GM18867 (cell line): ENCODE measurements around the gene SLC6A15.

ENCODE experiments used
- ATAC-seq: cut with Tn5 transposase; IDR thresholded peaks from one replicate; pipeline ENCODE4 v1.9.1; 2021; ENCODE audit warnings: mild to moderate bottlenecking, moderate library complexity; ENCODE audit not compliant: unreplicated experiment

Gene SLC6A15

DNA sequence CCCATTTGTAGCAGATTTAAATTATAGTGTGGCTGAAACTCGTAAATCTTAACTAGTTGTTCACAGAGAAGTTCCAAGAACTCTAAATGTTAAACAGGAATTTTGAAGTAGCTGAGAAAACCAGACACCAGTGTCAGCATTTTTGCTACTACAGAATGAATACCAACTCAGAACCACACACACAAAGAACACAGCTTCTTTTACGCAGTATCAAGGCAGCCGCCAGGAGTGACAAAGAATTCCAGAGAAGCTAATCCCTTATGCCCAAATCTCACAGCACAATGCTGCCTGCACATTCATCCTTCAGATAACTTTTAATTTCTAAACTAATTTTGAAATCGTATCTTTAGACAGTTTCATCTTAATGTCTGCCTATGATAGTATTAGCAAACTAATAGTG, 37.4 kb downstream of the SLC6A15 start:
- no peak for ATAC-seq

DNA sequence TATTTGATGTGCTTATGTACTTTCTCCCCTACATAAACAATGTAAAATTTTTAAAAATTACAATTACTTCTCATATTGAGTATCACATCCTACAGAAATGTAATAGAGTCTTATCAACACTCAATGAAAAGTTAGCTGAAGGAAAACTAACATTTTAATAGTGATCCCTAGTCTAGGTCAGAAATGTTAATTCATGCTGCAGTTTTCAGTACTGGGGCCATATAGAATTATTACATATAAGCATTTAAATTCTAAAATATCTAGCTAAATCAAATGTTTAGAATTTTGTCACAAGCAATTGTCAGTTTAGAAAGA, 37.8 kb downstream of the SLC6A15 start:
- peak; percentile 6 for ATAC-seq

DNA sequence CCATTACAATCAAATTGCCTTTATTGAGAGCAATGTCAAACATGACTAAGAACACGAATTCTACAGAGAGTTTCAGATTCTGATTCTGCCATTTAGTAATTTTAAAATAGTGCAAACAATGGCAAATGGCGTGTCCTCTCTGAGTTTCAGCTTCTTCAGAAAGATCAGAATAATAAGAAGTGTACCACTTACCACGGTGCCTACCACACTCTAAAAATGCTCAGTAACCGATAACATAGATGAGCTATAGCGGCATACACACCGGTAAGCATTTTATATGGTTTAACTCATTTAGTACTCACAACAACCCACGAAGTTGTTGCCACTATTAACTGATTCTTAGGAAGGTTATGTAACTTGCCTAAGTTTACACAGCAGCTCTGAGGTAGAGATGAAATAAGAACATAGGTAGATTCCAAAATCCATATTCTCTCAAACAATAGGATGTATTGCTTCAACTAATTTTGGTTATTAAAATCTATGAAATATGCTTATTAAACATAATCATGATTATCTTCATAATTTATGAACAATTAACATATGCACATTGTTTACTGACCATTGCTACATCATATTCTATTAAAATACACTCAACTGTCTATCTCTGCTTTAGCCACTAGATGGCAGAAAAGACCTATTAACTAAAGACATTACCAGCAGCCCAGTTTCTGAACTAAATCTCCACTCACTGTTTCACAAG, 38.3 kb downstream of the SLC6A15 start:
- ATAC-seq, result peak; percentile 97

- ATAC-seq, result no peak
These were observed 50.4 kb downstream of the SLC6A15 start for GRCh38 chr12:84862186-84862585.

DNA sequence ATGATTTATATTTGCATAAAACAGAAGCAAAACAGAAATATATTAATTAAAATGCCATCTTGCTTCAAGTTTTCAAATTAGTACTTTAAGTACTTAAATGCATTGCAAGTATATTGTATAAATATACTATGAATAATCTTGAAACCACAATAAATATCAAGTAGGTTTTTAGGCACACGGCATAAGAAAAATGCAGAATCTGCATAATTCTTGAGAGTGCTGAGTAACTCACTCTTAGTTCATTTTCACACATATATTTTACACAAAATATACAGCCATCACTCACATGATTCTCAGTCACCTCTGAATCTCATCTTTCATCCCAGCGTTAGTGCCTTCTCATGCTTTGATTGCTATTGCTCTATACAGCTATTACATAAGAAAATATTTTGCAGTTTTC, 51.9 kb downstream of the SLC6A15 start:
- ATAC-seq, result no peak

GRCh38 chr12:84858796-84859195, 53.8 kb downstream of the SLC6A15 start:
- no peak for ATAC-seq

DNA sequence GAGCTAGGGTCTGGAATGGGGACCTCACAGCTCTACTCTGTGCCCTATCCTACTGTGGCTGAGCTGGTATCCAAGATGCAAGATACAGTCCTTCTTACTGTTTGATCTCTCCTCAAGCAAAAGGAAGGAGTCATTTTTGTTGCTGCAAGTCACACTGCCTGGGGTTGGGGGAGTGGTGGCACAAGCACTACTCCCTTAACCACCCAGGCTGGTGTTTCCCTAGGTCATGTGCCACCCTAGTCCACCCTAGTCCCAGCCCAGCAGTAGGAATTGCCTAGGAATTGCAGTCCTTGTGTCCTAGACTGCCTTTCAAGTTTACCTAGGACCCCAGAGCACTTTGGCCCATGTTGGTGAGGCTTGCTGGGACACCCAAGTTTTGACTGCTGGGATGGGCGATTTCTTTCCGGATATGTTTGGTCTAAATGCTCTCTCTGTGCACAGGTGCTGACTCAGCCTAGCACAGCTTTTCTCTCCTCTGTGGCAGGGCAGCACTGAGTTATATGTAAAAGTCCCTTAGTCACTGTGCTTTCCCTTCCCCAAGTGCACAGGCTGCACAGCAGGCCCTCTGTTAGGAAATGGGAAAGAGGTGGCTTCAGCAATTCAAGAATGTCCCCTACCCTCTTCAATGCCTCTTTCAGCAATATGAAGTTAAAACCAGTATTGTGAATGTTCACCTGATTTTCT, 54.9 kb downstream of the SLC6A15 start:
- no peak for ATAC-seq

DNA sequence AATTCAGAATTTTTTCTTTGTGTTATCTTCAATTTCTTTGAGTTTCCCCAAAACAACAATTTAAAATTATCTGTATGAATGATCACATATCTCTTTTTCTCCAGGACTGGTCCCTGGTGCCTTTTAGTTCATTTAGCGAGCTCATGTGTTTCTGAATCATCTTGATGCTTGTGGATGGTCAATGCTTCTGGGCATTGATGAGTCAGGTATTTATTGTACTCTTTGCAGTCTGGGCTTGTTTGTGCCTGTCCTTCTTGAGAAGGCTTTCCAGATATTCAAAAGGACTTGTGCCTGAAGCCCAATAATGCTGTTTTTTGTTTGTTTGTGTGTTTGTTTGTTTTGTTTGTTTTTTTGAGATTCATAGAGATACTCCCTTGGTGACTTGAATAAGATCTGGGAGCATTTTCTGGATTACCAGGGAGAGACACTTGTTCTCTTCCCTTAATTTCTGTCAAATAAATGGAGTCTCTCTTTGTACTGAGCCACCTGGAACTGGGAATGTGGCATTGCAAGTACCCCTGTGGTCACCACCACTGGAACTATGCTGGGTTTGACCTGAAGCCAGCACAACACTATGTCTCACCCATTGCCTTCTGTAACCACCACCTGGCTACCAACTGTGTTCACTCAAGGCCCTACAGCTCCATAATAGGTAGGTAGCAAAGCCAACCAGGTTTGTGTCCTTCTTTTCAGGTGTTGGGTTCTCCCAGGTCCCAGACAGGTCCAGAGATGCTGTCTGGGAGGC, 56.3 kb downstream of the SLC6A15 start:
- no peak for ATAC-seq

DNA sequence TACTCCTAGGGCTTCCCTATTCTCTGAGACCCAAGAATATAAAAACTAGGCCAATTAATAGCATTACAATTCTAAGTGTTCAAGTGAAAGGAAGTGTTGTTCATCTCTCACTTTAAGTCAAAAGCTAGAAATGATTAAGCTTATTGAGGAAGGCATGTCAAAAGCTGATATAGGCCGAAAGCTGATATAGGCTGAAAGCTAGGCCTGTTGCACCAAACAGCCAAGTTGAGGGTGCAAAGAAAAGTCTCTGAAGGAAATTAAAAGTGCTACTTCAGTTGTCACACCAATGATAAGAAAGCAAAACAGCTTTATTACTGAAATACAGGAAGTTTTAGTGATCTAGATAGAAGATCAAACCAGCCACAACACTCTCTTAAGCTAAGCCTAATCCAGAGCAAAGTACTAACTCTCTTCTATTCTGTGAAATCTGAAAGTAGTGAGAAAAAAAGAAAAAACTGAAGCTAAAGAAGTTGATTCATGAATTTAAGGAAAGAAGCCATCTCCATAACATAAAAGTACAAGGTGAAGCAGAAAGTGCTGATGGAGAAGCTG, 68.9 kb downstream of the SLC6A15 start:
- ATAC-seq, result no peak

DNA sequence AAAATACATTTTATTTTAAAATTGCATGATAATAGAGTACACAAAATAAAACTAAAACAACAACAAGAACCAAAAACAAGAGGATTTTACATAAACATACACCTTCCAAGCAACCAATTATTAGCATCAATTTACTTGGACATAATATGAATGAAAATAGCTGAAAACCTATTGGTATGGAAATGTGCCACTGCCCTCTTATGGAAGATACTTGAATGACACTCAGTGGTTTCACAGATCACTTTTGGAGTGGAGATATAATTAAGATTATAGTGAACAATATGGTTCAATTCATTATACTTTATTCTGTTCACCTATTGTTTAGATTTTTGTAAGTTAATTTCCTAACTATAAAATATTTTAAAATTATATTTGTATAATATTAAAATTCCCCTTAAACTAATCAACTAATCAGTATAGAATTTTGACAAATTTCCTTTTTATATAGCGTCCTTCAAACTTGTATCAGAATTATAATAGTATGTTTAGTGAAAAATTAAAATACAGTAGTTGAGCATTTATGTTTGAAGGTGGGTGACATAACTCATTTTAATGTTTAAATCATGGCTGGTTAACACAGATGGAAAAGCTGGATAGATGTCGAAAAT, 70.1 kb downstream of the SLC6A15 start:
- peak; percentile 90 for ATAC-seq

GRCh38 chr12:84841591-84841990, 71.0 kb downstream of the SLC6A15 start:
- no peak for ATAC-seq

DNA sequence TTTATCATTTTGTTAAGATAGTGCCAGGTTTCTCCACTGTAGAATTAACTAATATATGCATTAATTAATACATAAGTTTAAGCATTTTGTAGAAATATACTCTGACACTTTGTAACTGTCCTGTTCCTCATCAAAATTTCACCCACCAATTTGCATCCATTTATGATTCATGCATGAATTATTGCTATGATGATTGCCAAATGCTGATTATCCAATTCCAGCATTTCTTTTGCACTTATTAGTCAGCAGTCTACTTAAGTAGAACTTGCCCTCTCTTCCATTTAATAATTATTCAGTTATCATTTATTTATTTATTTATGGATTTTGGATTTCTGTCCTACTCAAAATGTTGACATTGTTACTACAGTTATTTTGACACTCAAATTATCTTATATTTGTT, 72.2 kb downstream of the SLC6A15 start:
- no peak for ATAC-seq

DNA sequence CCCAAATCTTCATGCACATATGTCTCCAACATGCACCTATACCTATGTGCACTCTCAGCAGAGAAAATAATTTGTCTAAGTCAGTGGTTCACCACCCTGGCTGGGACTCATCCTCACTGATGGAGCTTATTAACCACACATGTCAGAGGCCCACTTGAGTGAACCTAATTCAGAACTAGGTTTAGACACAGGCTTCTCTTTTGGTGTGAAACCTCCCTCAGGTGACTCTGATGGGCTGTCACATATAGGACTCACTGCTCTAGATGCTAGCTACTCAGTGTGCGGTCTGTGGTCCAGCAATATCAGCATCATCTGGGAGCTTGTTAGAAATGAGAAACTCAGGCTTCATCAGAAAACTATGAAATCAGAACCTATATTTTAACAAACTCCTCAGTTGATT, 85.7 kb downstream of the SLC6A15 start:
- no peak for ATAC-seq

GRCh38 chr12:84825149-84825548, 87.5 kb downstream of the SLC6A15 start:
- peak; percentile 77 for ATAC-seq

DNA sequence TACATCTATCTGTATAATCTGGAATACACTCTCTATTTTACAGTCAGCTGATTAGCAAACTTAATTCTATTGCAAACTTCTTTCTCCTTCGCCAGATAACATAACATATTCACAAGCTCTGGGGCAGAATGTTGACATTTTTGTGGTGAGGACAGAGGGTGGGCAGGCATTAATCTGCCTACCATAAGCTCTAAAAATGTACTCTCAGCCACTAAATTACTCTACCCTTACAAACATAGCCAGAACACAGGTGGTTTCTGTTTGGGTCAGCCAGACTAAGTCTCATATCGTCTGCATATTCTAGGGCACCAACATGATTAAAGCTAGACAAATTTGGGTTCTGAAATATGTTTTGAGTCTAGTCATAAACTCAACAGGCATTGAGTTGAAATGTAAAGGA, 90.1 kb downstream of the SLC6A15 start:
- no peak for ATAC-seq

- ATAC-seq, result no peak
These were observed 95.5 kb downstream of the SLC6A15 start for GRCh38 chr12:84816916-84817695.

DNA sequence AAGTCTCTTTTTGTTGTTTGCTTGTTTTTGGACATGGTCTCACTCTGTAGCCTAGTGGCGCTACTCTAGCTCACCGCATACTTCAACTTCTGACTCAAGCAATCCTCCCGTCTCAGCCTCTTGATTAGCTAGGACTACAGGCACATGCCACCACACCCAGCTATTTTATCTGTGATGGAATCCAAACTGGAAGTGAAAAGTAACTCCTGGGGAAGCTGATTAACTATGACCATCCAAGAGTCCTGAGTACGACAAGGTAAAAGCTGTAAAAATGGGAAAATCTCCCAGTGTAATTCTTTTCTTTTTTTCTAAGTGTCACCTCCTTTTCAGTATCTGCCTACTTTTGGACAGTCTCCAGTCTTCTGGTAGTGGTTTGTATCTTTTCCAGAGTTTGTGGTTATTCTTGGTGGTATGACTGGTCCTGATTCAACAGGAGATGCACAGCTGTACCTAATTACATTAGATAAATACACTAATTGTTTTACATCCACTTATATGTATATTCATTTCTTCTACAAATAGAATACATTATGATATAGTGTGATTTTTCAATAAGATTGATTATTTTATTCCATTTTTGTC, 97.8 kb downstream of the SLC6A15 start:
- no peak for ATAC-seq

DNA sequence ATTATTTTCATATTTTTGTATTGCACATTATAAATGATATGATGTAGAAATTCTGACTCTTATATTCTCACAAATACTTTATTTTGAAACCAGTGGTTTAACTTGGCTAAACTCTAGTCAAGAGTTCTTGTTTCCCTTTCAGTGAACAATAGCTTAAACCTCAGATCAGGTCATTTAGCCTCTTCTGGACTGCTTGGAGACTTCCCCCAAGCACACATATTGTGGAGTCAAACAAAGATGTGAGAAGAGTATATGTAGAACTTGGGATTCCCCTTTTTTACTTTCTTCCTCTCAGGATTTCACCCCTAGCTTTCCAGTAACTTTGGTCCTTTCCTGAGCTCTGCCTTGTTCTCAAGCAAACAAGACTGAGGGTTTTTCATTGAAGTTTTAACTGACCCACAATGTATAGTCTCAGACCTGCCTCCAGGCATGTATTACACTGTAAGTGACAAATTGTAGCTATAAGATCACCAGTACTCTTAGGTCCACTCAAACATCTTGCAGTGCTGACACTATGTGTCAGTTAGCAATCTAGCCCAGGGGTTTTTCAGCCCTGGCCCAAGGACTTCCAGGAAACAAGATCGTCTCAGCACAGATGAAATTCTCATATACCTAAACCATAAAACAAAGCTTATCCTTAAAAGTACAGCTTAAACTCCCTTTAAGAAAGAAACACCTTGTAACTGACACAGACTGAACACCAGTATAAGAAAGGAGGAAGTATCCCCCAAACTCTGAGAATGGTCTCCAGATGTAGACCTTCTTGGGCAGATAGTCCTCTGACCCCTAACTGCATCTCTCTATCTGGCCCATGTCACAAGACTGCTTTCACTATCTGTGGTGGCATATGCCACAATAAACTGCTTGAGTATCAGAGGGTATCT, 98.6 kb downstream of the SLC6A15 start:
- no peak for ATAC-seq

DNA sequence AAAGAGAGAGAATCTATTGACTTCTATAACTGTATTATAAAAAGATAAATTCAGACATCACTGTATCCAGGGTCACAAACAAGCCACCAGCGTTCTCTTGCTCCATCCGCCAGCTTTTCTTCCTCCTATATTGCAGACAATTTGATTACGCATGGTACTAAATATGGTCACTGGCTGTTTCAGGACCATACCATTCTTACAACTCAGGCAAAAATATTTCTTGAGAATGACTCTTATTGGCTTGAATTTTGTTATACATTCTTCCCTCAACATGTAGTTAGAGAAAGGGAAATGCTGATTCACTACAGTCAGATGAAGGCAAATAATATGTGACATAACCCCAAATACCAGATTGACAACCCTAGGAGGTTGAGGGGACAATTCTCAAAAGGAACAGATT, 101.3 kb downstream of the SLC6A15 start:
- no peak for ATAC-seq
